ENCODE results near the gene CCSER2. TPM values are rescaled to one million over a fixed set of nuclear protein-coding genes. Genes with fewer than 3 reads are reported as not detected.
"Not testable (repeated sequence)": the region's sequence is repeated elsewhere in the genome, so short reads cannot be mapped to it uniquely, and the experiment has no call there.

Gene CCSER2
- total and polyA plus RNA-seq, 7 experiments from 2014 or later, result 59.1 to 133 (median 93.4) TPM

- DNase-seq (no peak), ATAC-seq (no peak)
- Mint-ChIP-seq H3K4me3 (no peak overlapping the region), H3K4me1 (peaks cover 10 to 48% (median 13%) of the 10 kb centered on the region in 7 donors), H3K27ac (no peak overlapping the region), H3K36me3 (peaks cover 0 to 18% (median 3%) of the 10 kb centered on the region in 5 donors), H3K9me3 (peaks cover 0 to 10% (median 0%) of the 10 kb centered on the region in 11 donors), H3K27me3 (peaks cover 0 to 7% (median 4%) of the 10 kb centered on the region in 5 donors)
- H3K4me3 ChIP-seq (ENCODE audit: low read length), result no peak overlapping the region
- no peaks in the 10 kb centered on the region for H3K9me3 ChIP-seq (ENCODE audit: control insufficient read depth in 2 of 3, low read length in 3 of 3)
- intact Hi-C loops (cut with micrococcal nuclease), result no loop called here
- peaks cover 0 to 15% of the 10 kb centered on the region in 2 donors for H3K4me1 ChIP-seq (ENCODE audit: control insufficient read depth in 2 of 2, insufficient read depth in 2 of 2, low read length in 2 of 2)
- H3K27ac ChIP-seq (ENCODE audit: low read depth, low read length), result no peak overlapping the region
- no peaks in the 10 kb centered on the region for H3K36me3 ChIP-seq (ENCODE audit: control insufficient read depth in 2 of 3, insufficient read depth in 3 of 3, low read length in 3 of 3)
- ChIA-PET CTCF (no interaction called here), POLR2A (interaction anchor here (2.7 kb wide), 1 partner anchor 18 kb away, joined by 13 read pairs; the partner anchor contains the start of gene CCSER2)
- no peaks in the 10 kb centered on the region for H3K27me3 ChIP-seq (ENCODE audit: control insufficient read depth in 2 of 2, insufficient read depth in 2 of 2, low read length in 2 of 2)
Observed at GRCh38 chr10:84310470-84310869, 17.9 kb upstream of the CCSER2 start.

- intact Hi-C loops (cut with micrococcal nuclease), result no loop called here
- Mint-ChIP-seq H3K4me3 (no peak overlapping the region), H3K4me1 (peaks cover 10 to 42% (median 13%) of the 10 kb centered on the region in 7 donors), H3K9me3 (peaks cover 0 to 2% (median 0%) of the 10 kb centered on the region in 11 donors), H3K27ac (peak overlapping the region in 1 of 9 donors; percentile 36), H3K27me3 (peaks cover 0 to 8% (median 4%) of the 10 kb centered on the region in 5 donors), H3K36me3 (peaks cover 0 to 11% (median 3%) of the 10 kb centered on the region in 5 donors)
- ChIA-PET CTCF (interaction anchor here (0.6 kb wide), 1 partner anchor 51 kb away, joined by 3 read pairs; no protein-coding TSS in a partner anchor), POLR2A (interaction anchor here (2.7 kb wide), 1 partner anchor 17 kb away, joined by 13 read pairs; the partner anchor contains the start of gene CCSER2)
- H3K4me1 ChIP-seq (ENCODE audit: control insufficient read depth in 2 of 2, insufficient read depth in 2 of 2, low read length in 2 of 2), result peaks cover 0 to 15% of the 10 kb centered on the region in 2 donors
- H3K9me3 ChIP-seq (ENCODE audit: control insufficient read depth in 2 of 3, low read length in 3 of 3), result no peaks in the 10 kb centered on the region
- no peak overlapping the region for H3K27ac ChIP-seq (ENCODE audit: low read depth, low read length)
- H3K36me3 ChIP-seq (ENCODE audit: control insufficient read depth in 2 of 3, insufficient read depth in 3 of 3, low read length in 3 of 3), result no peaks in the 10 kb centered on the region
- ATAC-seq (no peak), DNase-seq (no peak)
- no peaks in the 10 kb centered on the region for H3K27me3 ChIP-seq (ENCODE audit: control insufficient read depth in 2 of 2, insufficient read depth in 2 of 2, low read length in 2 of 2)
- no peak overlapping the region for H3K4me3 ChIP-seq (ENCODE audit: low read length)
Observed at GRCh38 chr10:84311576-84311975, 16.8 kb upstream of the CCSER2 start.

- Histone ChIP-seq H3K36me3 (ENCODE audit: control insufficient read depth in 2 of 3, insufficient read depth in 3 of 3, low read length in 3 of 3) (no peaks in the 10 kb centered on the region), H3K4me1 (ENCODE audit: control insufficient read depth in 2 of 2, insufficient read depth in 2 of 2, low read length in 2 of 2) (peaks cover 0 to 15% of the 10 kb centered on the region in 2 donors), H3K27ac (ENCODE audit: low read depth, low read length) (no peak overlapping the region), H3K4me3 (ENCODE audit: low read length) (no peak overlapping the region), H3K27me3 (ENCODE audit: control insufficient read depth in 2 of 2, insufficient read depth in 2 of 2, low read length in 2 of 2) (no peaks in the 10 kb centered on the region), H3K9me3 (ENCODE audit: control insufficient read depth in 2 of 3, low read length in 3 of 3) (no peaks in the 10 kb centered on the region)
- no peak for ATAC-seq
- no peak overlapping the region for H3K4me3 Mint-ChIP-seq
- peaks cover 0 to 8% (median 3%) of the 10 kb centered on the region in 5 donors for H3K36me3 Mint-ChIP-seq
- ChIA-PET CTCF (no interaction called here), POLR2A (no interaction called here)
- H3K9me3 Mint-ChIP-seq, result peaks cover 0 to 2% (median 0%) of the 10 kb centered on the region in 11 donors
- intact Hi-C loops (cut with micrococcal nuclease), result no loop called here
- no peak for DNase-seq
- no peak overlapping the region for H3K27ac Mint-ChIP-seq
- H3K27me3 Mint-ChIP-seq, result peaks cover 0 to 16% (median 4%) of the 10 kb centered on the region in 5 donors
- H3K4me1 Mint-ChIP-seq, result peaks cover 10 to 42% (median 12%) of the 10 kb centered on the region in 7 donors
Observed at GRCh38 chr10:84312816-84313215, 15.6 kb upstream of the CCSER2 start.

GRCh38 chr10:84314275-84314674 is 14.1 kb upstream of the CCSER2 start:
- no peak overlapping the region for H3K4me3 Mint-ChIP-seq
- peaks cover 0 to 5% of the 10 kb centered on the region in 2 donors for H3K4me1 ChIP-seq (ENCODE audit: control insufficient read depth in 2 of 2, insufficient read depth in 2 of 2, low read length in 2 of 2)
- ChIA-PET CTCF (no interaction called here), POLR2A (no interaction called here)
- H3K4me3 ChIP-seq (ENCODE audit: low read length), result no peak overlapping the region
- peaks cover 0 to 5% (median 0%) of the 10 kb centered on the region in 5 donors for H3K36me3 Mint-ChIP-seq
- intact Hi-C loops (cut with micrococcal nuclease), result no loop called here
- peaks cover 0 to 21% (median 4%) of the 10 kb centered on the region in 5 donors for H3K27me3 Mint-ChIP-seq
- H3K27ac Mint-ChIP-seq, result peak overlapping the region in 1 of 9 donors; percentile 26
- ATAC-seq (no peak), DNase-seq (no peak)
- H3K4me1 Mint-ChIP-seq, result peaks cover 0 to 31% (median 4%) of the 10 kb centered on the region in 7 donors
- no peaks in the 10 kb centered on the region for H3K9me3 Mint-ChIP-seq
- no peaks in the 10 kb centered on the region for H3K36me3 ChIP-seq (ENCODE audit: control insufficient read depth in 2 of 3, insufficient read depth in 3 of 3, low read length in 3 of 3)
- H3K27me3 ChIP-seq (ENCODE audit: control insufficient read depth in 2 of 2, insufficient read depth in 2 of 2, low read length in 2 of 2), result no peaks in the 10 kb centered on the region
- no peaks in the 10 kb centered on the region for H3K9me3 ChIP-seq (ENCODE audit: control insufficient read depth in 2 of 3, low read length in 3 of 3)
- no peak overlapping the region for H3K27ac ChIP-seq (ENCODE audit: low read depth, low read length)

GRCh38 chr10:84317174-84317573 is 11.2 kb upstream of the CCSER2 start:
- no peak overlapping the region for H3K4me3 Mint-ChIP-seq
- H3K4me3 ChIP-seq (ENCODE audit: low read length), result no peak overlapping the region
- H3K9me3 ChIP-seq (ENCODE audit: control insufficient read depth in 2 of 3, low read length in 3 of 3), result no peaks in the 10 kb centered on the region
- ChIA-PET CTCF (interaction anchor here (0.6 kb wide), 1 partner anchor 38 kb away, joined by 3 read pairs; no protein-coding TSS in a partner anchor), POLR2A (no interaction called here)
- H3K27me3 Mint-ChIP-seq, result peaks cover 0 to 40% (median 4%) of the 10 kb centered on the region in 5 donors
- intact Hi-C loops (cut with micrococcal nuclease), result no loop called here
- no peaks in the 10 kb centered on the region for H3K36me3 ChIP-seq (ENCODE audit: control insufficient read depth in 2 of 3, insufficient read depth in 3 of 3, low read length in 3 of 3)
- ATAC-seq, result no peak
- H3K27ac ChIP-seq (ENCODE audit: low read depth, low read length), result no peak overlapping the region
- peaks cover 0 to 19% (median 0%) of the 10 kb centered on the region in 7 donors for H3K4me1 Mint-ChIP-seq
- no peak for DNase-seq
- H3K27me3 ChIP-seq (ENCODE audit: control insufficient read depth in 2 of 2, insufficient read depth in 2 of 2, low read length in 2 of 2), result no peaks in the 10 kb centered on the region
- no peaks in the 10 kb centered on the region for H3K4me1 ChIP-seq (ENCODE audit: control insufficient read depth in 2 of 2, insufficient read depth in 2 of 2, low read length in 2 of 2)
- peaks cover 0 to 2% (median 0%) of the 10 kb centered on the region in 11 donors for H3K9me3 Mint-ChIP-seq
- H3K36me3 Mint-ChIP-seq, result peaks cover 0 to 3% (median 0%) of the 10 kb centered on the region in 5 donors
- no peak overlapping the region for H3K27ac Mint-ChIP-seq

GRCh38 chr10:84321902-84322301 is 6.5 kb upstream of the CCSER2 start:
- Mint-ChIP-seq H3K27me3 (peaks cover 0 to 54% (median 0%) of the 10 kb centered on the region in 5 donors), H3K4me1 (peaks cover 0 to 11% (median 0%) of the 10 kb centered on the region in 7 donors), H3K27ac (no peak overlapping the region), H3K36me3 (peaks cover 0 to 2% (median 0%) of the 10 kb centered on the region in 5 donors), H3K9me3 (peaks cover 0 to 6% (median 0%) of the 10 kb centered on the region in 11 donors), H3K4me3 (no peak overlapping the region)
- DNase-seq (no peak), ATAC-seq (no peak)
- H3K9me3 ChIP-seq (ENCODE audit: control insufficient read depth in 2 of 3, low read length in 3 of 3), result no peaks in the 10 kb centered on the region
- no peaks in the 10 kb centered on the region for H3K4me1 ChIP-seq (ENCODE audit: control insufficient read depth in 2 of 2, insufficient read depth in 2 of 2, low read length in 2 of 2)
- ChIA-PET POLR2A (interaction anchor here (0.8 kb wide), 1 partner anchor 12 kb away, joined by 3 read pairs; no protein-coding TSS in a partner anchor), CTCF (no interaction called here)
- no peak overlapping the region for H3K27ac ChIP-seq (ENCODE audit: low read depth, low read length)
- intact Hi-C loops (cut with micrococcal nuclease), result no loop called here
- H3K27me3 ChIP-seq (ENCODE audit: control insufficient read depth in 2 of 2, insufficient read depth in 2 of 2, low read length in 2 of 2), result no peaks in the 10 kb centered on the region
- H3K4me3 ChIP-seq (ENCODE audit: low read length), result no peak overlapping the region
- H3K36me3 ChIP-seq (ENCODE audit: control insufficient read depth in 2 of 3, insufficient read depth in 3 of 3, low read length in 3 of 3), result no peaks in the 10 kb centered on the region

GRCh38 chr10:84323566-84323965 is 4.8 kb upstream of the CCSER2 start:
- H3K36me3 ChIP-seq (ENCODE audit: control insufficient read depth in 2 of 3, insufficient read depth in 3 of 3, low read length in 3 of 3); H3K4me3 ChIP-seq (ENCODE audit: low read length); POLR2A ChIA-PET; H3K27me3 ChIP-seq (ENCODE audit: control insufficient read depth in 2 of 2, insufficient read depth in 2 of 2, low read length in 2 of 2); H3K36me3 Mint-ChIP-seq; H3K4me1 ChIP-seq (ENCODE audit: control insufficient read depth in 2 of 2, insufficient read depth in 2 of 2, low read length in 2 of 2); DNase-seq; H3K27ac Mint-ChIP-seq; ATAC-seq; H3K4me1 Mint-ChIP-seq; CTCF ChIA-PET; H3K27ac ChIP-seq (ENCODE audit: low read depth, low read length); intact Hi-C loops (cut with micrococcal nuclease); H3K9me3 Mint-ChIP-seq; H3K4me3 Mint-ChIP-seq; H3K9me3 ChIP-seq (ENCODE audit: control insufficient read depth in 2 of 3, low read length in 3 of 3): not testable (repeated sequence)
- H3K27me3 Mint-ChIP-seq, result peaks cover 0 to 44% (median 0%) of the 10 kb centered on the region in 5 donors
